Esophagus muscularis mucosa (tissue), 4 donors: ENCODE results near the gene TMEM119. TPM values are rescaled to one million over a fixed set of nuclear protein-coding genes. Genes with fewer than 3 reads are reported as not detected.

Experiments
- total RNA-seq, 4 donors: library from RNA; depleted of rRNA; stranded (reverse); fragments of >200 nt; gene quantifications; one replicate each; pipeline versions ENCODE4 v1.1.0 to v1.2.1, GENCODE V29; 2016

TMEM119 gene
- total RNA-seq, 4 donors from 2014 or later, result 3.6 to 12.2 (median 7.1) TPM

Other genes starting within 250 kb of the TMEM119 start
- 1 to 10 TPM; 5.6 to 7.2 (median 6.5) TPM for gene FICD, start 82.8 kb downstream of the TMEM119 start, total RNA-seq
- 10 to 100 TPM; 31.6 to 48.0 (median 40.1) TPM for gene SART3, start 36.9 kb downstream of the TMEM119 start, total RNA-seq
- 100 to 1,000 TPM; 207 to 257 (median 242) TPM for gene ISCU, start 35.5 kb downstream of the TMEM119 start, total RNA-seq
- gene SELPLG, start 35.8 kb upstream of the TMEM119 start, total RNA-seq, result 10 to 100 TPM in 2 of 4 donors, 1 to 10 TPM in 2; 7.2 to 15.7 (median 10.0) TPM
- gene CORO1C, start 133.4 kb upstream of the TMEM119 start, total RNA-seq, result 100 to 1,000 TPM; 221 to 441 (median 315) TPM